ENCODE results near the gene COX7C.
"Not testable (repeated sequence)": the region's sequence is repeated elsewhere in the genome, so short reads cannot be mapped to it uniquely, and the experiment has no call there.

The COX7C gene, protein sequence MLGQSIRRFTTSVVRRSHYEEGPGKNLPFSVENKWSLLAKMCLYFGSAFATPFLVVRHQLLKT

DNA sequence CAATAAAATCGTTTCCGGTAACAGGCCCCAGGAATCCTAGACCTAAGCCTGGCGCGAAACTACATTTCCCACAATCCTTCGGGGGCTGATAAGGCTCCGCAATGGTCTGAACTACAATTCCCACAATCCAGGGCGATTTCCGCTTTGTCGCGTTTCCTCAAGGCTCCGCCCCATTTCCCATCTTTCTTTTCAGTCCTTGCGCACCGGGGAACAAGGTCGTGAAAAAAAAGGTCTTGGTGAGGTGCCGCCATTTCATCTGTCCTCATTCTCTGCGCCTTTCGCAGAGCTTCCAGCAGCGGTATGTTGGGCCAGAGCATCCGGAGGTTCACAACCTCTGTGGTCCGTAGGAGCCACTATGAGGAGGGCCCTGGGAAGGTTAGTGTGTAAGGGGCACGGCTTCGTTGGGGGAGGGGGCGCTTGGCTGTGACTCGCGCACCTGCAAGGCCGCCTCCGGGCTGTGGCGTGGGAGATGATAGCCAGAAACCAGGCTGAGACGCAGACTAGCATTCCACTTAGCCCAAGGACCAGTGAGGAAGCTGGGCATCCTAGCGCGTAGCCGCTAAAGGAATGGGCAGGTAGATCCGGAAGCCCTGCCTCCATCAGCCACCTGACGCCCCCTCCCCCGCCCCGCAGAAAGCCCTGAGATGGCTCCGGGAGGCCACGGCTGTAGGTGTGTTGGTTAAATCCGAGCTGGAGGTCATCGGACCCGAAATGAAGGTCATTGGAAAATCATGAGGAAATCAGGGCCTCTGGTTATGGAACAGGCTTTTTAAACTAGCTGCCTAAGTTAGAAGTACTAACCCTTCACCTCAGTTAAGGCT is at the start of gene COX7C:
Gene COX7C, plus strand, starts transcription at position 186 of the 821 bp plus-strand sequence. Its CDS starts 115 bp downstream, at position 301.
- DNase-seq, result peak; percentile 93

DNA sequence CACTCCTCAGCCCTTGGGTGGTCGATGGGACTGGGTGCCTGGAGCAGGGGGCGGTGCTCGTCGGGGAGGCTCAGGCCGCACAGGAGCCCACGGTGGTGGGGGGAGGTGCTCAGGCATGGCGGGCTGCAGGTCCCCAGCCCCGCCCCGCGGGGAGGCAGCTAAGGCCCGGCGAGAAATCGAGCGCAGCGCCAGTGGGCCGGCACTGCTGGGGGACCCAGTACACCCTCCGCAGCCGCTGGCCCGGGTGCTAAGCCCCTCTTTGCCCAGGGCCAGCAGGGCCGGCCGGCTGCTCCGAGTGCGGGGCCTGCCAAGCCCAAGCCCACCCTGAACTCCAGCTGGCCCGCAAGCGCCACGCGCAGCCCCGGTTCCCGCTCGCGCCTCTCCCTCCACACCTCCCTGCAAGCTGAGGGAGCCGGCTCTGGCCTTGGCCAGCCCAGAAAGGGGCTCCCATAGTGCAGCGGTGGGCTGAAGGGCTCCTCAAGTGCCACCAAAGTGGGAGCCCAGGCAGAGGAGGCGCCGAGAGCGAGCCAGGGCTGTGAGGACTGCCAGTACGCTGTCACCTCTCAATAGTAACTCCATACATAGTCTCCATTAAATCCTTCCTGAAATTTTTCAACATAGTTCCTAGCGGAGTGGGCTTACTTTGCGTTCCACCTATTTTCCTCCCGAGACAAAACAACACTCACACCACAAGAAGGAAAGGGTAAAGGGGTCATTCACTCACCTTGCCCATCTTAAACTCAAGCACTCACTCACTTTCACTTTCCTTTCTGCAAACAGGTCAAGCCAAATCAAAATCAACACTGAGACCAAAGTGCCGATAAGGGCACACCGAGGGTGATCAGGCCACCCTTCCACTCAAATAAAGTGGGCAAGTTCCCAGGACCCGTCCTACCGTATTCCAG is 48.0 kb upstream of the COX7C start:
- not testable (repeated sequence) for DNase-seq

DNA sequence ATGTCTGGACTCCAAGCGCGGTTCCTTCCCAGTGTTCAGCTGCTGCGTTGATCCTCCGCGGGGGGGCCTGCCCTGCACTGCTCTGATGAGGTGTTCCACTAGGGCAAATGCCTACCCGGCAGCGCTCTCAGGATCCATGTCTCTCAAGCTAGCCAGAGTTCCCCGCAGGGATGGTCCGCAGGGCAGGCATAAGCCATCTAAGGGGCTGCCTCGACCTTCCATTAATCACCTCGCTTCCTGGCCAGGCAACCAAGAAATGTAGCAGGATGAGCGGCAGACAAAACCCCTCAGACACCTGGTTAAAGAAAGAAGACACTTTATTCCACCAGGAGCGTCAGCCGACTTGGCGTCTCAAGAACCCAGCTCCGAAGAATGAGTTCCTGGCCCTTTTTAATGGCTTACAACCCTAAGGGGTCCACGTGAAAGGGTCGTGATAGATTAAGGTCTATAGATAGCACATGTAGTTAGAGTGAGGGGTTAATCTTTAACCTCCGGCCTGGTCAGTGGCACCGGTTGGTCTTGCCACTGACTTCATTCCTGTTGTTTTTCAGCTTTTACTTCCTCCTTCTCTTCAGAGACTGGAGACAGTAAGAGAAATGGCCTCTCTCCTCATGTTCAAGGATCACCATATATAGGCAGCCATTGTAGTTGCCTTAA is 47.2 kb upstream of the COX7C start:
- no peak for DNase-seq

DNA sequence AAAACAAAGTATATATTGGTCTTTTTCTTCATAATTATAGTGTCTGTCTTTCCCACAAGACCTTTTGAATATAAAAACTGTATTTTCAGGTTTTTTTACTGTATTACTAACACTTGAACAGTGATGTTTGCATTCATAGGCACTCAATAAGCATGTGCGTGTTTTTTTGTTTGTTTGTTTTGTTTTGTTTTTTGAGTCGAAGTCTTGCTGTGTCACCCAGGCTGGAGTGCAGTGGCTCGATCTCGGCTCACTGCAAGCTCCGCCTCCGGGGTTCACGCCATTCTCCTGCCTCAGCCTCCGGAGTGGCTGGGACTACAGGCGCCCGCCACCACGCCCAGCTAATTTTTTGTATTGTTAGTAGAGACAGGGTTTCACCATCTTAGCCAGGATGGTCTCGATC is 46.6 kb upstream of the COX7C start:
- not testable (repeated sequence) for DNase-seq

DNA sequence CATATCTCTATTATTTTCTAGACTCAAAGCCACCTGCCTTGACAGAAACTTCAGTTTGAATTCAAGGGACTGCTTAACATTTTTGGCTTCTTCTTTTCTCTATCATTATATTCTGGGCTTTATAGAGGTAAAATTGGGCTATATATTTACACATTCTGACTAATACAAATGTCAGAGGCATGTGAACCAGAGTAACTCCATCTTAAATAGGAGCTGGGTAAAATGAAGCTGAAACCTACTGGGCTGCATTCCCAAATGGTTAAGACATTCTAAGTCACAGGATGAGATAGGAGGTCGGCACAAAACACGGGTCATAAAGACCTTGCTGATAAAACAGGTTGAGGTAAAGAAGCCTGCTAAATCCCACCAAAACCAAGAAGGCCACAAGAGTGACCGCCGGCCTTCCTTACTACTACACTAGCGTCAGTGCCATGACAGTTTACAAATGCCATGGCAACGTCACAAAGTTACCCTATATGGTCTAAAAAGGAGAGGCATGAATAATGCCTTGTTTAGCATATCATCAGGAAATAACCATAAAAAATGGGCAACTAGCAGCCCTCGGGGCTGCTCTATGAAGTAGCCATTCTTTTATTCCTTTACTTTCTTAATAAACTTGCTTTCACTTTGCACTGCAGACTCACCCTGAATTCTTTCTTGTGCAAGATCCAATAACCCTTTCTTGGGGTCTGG is 44.8 kb upstream of the COX7C start:
- DNase-seq, result no peak

DNA sequence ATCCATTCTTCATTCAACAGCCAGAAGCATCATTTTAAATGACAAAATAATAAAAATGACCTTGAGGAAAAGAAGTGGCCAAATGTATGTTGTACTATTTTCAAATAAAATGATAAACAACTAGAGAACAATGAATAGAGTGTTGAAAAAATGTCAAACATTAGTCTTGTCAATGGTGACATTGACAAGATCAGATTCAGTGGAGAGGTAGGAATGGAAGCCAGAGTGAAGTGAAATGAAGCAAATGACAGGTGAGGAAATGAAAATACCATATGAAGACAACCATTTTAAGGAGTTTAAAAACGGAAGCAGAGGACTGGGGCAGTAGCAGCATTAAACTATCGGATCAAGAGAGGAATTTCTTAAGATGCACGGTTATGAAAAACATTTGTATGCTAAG is 38.2 kb upstream of the COX7C start:
- DNase-seq, result no peak

DNA sequence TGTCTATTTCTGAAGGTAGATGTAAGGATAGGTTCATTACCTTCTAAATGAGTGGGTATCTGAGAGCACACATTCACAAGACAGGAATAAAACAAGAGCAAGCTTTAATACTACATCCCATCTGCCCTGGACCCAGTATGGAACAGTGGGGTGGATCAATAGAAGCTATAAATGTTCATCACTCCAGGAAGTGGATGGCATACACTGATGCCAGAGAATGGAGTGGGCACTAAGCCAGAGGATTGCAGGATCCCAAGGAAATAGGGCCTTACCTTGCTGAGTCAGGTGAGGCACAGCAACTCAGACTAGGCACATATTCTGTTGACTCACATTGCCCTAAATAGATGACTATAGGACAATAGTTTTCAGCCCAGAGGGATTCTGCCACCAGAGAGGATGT is 21.3 kb upstream of the COX7C start:
- no peak for DNase-seq

DNA sequence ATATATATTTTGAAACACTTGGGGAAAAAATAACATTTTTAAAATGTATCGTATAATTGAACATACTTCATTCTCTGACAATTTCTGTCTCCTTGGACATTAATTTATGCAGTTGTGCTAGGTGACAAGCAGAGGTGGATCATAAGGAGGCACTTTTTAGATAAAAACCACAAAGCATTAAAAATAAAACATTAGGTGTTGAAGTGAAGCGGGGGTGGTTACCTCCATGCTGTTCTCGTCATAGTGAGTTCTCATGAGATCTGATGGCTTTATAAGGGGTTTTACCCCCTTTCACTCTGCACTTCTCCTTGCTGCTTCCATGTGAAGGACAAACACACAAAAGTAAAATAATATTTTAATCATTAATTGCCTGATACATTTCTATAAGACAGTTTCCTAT is 11.9 kb upstream of the COX7C start:
- DNase-seq, result no peak

DNA sequence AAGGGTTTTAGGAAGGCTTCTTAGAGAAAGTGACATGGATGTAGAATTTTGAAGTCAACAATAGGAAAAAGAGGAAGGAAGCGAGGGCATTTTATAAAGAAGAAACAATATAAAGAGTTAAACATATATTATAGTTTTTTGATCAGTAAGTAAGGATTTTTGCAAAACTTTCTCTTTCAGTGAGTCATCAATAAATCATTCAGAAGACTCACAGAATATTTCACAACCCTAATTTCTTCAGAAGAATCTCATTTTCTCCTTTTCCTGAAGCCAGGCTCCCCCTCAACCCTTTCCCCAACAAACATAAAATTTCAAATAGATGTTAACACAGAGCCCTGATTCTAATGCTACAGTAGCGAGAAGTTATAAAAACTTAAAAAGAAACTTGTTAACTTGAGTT is 4.3 kb upstream of the COX7C start:
- DNase-seq, result no peak

DNA sequence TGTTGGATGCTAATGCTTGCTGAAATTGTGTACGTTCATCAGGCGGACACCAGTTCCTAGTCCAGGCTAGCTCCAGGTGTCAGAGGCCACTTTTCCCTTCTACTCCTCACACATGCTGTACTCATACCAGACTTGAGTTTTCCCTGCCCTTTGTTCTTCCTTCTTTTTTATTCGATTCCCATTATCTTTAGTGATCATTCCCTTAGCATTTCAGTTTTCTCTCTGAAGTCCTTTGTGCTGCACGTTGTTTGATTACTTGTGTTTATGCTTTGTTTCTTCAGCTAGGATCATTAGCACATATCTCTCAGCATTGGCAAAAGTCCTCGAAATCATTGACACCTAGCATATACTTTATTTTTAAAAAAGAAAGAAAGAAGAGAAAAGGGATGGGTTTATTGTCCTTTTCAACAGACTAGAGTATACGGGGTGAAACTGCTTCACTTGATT is 409 bp upstream of the COX7C start:
- DNase-seq, result no peak

DNA sequence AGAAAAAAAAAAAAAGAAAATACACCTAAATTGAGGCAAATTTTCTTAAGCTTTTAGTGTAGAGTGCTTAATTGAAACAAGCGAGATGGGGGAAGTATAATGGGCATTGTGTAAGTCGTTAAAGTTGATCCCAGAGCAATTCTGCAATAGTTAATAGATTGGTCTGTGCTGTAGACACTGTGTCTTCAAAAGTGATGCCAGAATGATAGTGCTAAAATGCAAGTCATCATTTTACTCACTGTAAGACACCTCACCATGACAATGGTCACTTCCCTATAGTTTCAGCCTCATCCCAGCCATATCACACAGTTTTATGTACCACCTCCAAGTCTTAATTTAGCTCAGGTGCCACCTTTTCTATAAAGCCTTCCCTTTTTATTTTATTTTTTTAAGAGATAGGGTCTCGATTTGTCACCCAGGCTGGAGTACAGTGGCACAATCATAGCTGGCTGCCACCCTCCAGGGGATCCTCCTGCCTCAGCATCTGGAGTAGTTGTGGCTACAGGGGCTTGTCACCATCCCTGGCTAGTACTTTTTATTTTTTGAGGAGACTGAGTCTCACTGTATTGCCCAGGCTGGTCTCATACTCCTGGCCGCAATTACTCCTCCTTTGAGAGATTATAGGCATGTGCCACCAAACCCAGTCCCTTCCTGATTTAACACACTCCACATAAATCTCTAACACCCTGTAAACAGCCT is 6.2 kb downstream of the COX7C start:
- no peak for DNase-seq

DNA sequence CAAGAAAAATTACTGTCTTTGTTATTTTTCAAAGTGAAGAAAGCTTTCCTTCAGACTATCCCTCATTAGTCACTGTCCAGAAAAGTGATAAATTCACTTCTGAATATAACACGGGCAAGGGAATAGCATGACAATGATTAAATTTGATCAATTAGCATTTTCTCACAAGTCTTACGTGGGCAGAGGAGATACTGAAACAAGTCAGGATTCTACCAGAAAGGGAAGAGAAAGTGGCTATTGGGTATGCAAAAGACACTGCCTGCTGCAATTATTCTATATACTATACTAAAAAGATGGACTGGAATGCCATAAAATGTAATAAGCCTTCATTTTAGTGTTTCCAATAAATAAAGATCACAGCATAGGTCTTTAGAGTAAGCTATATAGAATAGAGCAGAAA is 7.4 kb downstream of the COX7C start:
- DNase-seq, result no peak

DNA sequence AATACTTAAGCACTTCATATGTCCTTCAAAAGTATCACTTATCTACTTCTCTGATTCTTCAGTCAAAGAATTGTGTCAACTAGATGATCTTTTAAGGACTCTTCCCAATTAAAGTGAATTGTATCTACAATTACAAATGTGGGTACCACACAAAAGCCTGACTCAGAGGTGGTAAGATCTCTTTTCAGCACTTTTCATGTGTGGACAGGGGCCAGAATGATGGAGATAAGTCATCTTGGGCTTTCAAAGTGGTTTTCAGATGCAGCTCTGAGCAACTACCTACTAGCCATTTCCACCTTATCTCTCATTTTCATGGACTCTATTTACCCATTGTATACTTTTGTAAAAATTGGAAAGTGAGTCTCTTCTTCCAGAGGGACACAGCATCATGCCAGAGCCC is 8.4 kb downstream of the COX7C start:
- DNase-seq, result no peak

DNA sequence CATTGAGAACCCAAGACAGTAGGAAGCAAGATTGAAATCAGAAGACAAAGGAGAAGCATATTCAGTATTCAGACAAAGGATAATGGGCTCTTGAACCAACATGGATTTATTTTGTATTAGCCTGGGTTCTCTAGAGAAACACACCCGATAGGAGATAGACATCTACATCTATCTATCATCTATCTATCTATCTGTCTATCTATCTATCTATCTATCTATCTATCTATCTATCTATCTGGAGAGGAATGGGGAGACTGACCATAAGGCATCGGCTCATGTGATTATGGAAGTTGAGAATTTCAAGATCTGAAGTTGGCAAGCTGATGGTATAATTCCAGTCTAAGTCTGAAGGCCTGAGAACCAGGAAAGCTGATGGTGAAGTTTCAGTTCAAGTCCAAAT is 13.4 kb downstream of the COX7C start:
- DNase-seq, result no peak

DNA sequence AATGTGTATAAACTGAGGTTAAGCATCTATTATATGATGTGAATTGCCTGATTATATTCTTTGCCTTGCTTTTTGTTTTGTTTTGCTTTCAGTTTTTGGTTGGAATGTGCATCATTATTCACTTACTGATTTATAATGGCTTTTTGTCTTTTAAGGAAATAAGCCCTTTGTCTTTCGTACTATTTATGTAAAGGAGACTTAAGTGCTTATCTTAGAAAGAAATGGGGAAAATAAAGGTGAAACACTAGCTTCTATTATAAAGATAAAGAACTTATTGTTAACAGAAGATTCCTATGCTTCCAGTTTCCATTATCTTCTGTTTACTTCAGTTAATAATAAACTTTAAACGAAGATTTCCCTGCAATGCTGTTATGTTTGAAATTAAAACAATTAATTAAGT is 23.3 kb downstream of the COX7C start:
- DNase-seq, result no peak

DNA sequence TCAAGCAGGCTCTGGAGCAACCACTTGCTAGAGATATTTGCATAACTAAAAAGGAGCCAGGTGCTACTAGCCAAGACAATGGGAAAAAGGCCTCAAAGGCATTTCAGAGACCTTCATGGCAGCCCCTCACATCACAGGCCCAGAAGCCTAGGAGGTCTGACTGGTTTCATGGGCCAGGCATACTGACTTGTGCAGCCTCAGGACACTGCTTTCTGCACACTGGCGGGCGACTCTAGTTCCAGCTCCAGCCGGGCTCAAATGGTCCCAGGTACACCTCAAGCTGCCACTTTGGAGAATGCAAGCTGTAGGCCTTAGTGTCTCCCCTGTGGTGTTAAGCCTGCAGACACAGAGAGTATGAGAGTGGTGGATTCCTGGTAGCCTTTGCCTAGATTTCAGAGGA is 27.1 kb downstream of the COX7C start:
- no peak for DNase-seq

DNA sequence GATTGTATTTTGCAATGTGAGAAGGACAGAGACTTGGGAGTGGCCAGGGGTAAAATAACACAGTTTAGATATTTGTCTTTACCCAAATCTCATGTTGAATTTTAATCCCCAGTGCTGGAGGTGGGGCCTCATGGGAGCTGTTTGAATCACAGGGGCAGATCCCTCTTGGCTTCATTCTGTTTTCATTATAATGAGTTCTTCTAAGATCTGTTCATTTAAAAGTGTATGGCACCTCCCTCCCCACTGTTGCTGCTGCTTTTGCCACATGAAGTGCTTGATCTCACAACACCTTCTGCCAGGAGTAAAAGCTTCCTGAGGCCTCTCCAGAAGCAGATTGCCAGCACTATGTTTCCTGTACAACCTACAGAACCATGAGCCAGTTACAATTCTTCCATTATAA is 28.1 kb downstream of the COX7C start:
- no peak for DNase-seq

DNA sequence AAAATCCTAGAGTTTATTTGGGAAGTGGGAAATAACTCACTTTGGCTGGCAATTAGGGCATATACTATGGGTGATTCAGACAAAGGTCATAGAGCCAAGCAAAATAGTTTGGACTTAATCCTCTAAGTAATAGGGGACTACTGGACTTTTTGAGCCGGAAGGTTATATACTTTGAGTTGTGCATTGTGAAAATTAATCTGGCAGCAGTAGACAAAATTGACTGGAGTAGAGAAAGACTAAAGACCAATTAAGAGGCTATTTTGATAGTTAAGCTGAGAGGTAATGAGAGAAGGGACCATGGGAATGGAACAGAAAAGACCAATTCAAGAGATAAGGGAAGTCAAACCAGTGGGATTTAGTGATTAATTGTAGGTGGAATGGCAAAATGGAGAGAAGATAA is 28.9 kb downstream of the COX7C start:
- no peak for DNase-seq

DNA sequence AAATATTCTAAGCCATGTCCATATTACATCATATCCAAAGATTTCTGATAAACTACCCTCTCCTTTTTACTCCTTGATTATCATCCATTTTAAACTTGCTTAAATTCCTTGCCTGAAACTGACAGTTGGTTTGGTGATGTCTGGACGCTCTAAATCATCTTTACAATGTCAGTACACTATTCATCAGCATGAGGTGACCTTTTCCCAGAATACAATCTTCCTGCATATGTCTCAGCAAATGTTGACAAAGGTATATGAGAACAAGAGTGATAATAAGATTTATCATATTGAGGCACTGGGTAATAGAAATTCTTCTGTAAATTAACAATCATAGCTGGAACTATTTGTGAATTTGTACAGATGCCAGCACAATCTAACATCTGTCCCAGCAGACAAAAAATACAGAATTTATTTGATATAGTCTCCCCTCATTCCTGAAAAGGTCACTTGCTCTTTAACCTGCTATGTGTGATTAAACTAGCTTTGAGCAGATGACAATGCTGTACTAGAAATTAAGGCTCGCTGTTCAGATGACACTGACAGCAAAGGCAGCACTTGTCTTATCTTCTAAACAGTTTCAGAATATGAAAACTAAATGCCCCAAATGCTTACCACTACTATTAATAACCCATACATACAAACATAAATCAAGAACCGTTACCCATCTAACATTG is 32.2 kb downstream of the COX7C start:
- DNase-seq, result no peak

DNA sequence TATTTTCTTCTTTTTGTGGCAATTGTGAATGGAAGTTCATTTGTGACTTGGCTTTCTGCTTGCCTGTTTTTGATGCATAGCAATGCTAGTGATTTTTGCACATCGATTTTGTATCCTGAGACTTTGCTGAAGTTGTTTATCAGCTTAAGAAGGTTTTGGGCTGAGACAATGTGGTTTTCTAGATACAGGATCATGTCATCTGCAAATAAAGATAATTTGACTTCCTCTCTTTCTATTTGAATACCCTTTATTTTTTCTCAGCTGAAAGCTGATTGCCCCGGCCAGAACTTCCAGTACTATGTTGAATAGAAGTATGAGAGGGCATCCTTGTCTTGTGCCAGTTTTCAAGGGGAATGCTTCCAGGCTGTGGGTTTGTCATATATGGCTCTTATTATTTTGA is 43.0 kb downstream of the COX7C start:
- not testable (repeated sequence) for DNase-seq

DNA sequence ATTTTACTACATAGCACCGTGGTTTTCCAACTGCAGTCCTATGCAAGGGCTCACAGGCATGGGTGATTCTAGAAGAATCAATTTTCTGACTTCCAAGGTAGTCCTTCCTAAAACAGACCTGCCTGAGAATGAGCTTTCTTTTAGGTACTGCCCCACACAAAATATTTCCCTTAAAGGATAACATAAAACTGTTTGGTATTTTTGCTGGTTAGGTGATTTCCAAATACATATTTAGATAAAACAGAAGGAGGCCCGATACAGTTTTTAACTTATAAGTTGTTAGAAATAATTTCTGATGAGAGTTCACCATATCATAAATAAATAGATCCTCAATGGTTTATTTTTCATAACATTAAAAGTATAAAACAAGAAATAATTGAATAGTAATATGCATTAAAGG is 46.4 kb downstream of the COX7C start:
- no peak for DNase-seq

Measured in activated naive CD4-positive, alpha-beta T cell treated with Interleukin-2 at 50 U/mL for 16 hours (primary cell).